ENCODE results near the gene RGP1. TPM values are rescaled to one million over a fixed set of nuclear protein-coding genes. Genes with fewer than 3 reads are reported as not detected.
A peak's percentile ranks its signal among the peaks of the same experiment; 100 is the strongest.

RGP1 gene
- total and polyA plus RNA-seq, 7 experiments from 2014 or later: 8.8 to 28.8 (median 22.4) TPM

DNA sequence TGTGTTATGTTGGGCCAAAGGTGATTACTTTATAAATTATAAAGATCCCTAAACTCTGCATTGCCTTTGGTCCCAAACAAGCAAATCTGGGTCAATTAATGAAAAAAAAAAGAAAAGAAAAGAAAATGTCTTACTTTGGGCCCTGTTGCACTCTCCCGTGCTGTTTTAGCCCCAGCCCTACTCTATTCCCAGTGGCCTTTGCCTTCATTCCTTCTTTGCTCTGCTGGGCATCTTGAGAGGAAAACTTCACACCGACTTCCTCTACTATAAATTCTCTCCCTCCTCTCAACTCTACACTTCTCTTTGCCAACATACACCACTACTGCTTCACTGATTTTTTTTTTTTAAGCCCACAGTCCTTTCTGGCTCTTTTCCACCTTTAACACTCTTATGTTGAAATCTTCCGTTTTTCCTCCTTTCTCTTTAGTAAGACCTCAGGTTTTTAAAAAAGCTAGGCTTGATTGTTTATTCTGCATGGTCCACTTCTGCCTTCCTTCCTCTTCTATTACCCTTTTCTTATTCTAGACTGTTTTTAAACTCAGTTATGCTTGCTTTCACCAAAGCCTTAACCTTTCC is 9.5 kb downstream of the RGP1 start:
- intact Hi-C loops (cut with micrococcal nuclease): no loop called here
- no peaks in the 10 kb centered on the region for H3K9me3 ChIP-seq (ENCODE audit: control insufficient read depth in 2 of 3, low read length in 3 of 3)
- POLR2A ChIA-PET: interaction anchor here (0.7 to 1.9 kb wide), 2 partner anchors 9 to 54 kb away, joined by 3 to 8 read pairs; partner anchors contain the start of genes GBA2, RGP1 and SPAG8
- no peaks in the 10 kb centered on the region for H3K27me3 ChIP-seq (ENCODE audit: control insufficient read depth in 2 of 2, insufficient read depth in 2 of 2, low read length in 2 of 2)
- CTCF ChIA-PET: no interaction called here
- Mint-ChIP-seq H3K4me3 (peak overlapping the region; percentile 18 to 99 (median 87)), H3K27ac (peak overlapping the region in 7 of 9 donors; percentile 5 to 98 (median 69)), H3K36me3 (peaks cover 0 to 19% (median 5%) of the 10 kb centered on the region in 5 donors), H3K9me3 (no peaks in the 10 kb centered on the region), H3K27me3 (no peaks in the 10 kb centered on the region), H3K4me1 (peaks cover 39 to 71% (median 59%) of the 10 kb centered on the region in 7 donors)
- no peak for ATAC-seq
- no peak overlapping the region for H3K4me3 ChIP-seq (ENCODE audit: low read length)
- peaks cover 2 to 18% (median 2%) of the 10 kb centered on the region in 3 experiments for H3K36me3 ChIP-seq (ENCODE audit: control insufficient read depth in 2 of 3, insufficient read depth in 3 of 3, low read length in 3 of 3)
- DNase-seq: no peak
- peak overlapping the region; percentile 82 for H3K27ac ChIP-seq (ENCODE audit: low read depth, low read length)
- peaks cover 6 to 9% of the 10 kb centered on the region in 2 donors for H3K4me1 ChIP-seq (ENCODE audit: control insufficient read depth in 2 of 2, insufficient read depth in 2 of 2, low read length in 2 of 2)

- Mint-ChIP-seq H3K27me3 (no peaks in the 10 kb centered on the region), H3K4me1 (peaks cover 39 to 71% (median 60%) of the 10 kb centered on the region in 7 donors), H3K4me3 (peak overlapping the region in 6 of 10 donors; percentile 6 to 73 (median 26)), H3K27ac (peak overlapping the region in 2 of 9 donors; percentile 38 to 55), H3K36me3 (peaks cover 0 to 14% (median 2%) of the 10 kb centered on the region in 5 donors), H3K9me3 (no peaks in the 10 kb centered on the region)
- Histone ChIP-seq H3K27me3 (ENCODE audit: control insufficient read depth in 2 of 2, insufficient read depth in 2 of 2, low read length in 2 of 2) (no peaks in the 10 kb centered on the region), H3K36me3 (ENCODE audit: control insufficient read depth in 2 of 3, insufficient read depth in 3 of 3, low read length in 3 of 3) (peaks cover 0 to 6% (median 0%) of the 10 kb centered on the region in 3 experiments), H3K9me3 (ENCODE audit: control insufficient read depth in 2 of 3, low read length in 3 of 3) (no peaks in the 10 kb centered on the region), H3K4me3 (ENCODE audit: low read length) (no peak overlapping the region), H3K4me1 (ENCODE audit: control insufficient read depth in 2 of 2, insufficient read depth in 2 of 2, low read length in 2 of 2) (peaks cover 6 to 9% of the 10 kb centered on the region in 2 donors), H3K27ac (ENCODE audit: low read depth, low read length) (no peak overlapping the region)
- intact Hi-C loops (cut with micrococcal nuclease): no loop called here
- POLR2A ChIA-PET: interaction anchor here (0.6 to 1.0 kb wide), 2 partner anchors 15 to 86 kb away, joined by 3 to 4 read pairs; no protein-coding TSS in a partner anchor
- no peak for DNase-seq
- CTCF ChIA-PET: interaction anchor here (0.9 kb wide), 1 partner anchor 12 kb away, joined by 3 read pairs; no protein-coding TSS in a partner anchor
- ATAC-seq: no peak
These were observed 10.7 kb downstream of the RGP1 start for GRCh38 chr9:35759795-35760194.

DNA sequence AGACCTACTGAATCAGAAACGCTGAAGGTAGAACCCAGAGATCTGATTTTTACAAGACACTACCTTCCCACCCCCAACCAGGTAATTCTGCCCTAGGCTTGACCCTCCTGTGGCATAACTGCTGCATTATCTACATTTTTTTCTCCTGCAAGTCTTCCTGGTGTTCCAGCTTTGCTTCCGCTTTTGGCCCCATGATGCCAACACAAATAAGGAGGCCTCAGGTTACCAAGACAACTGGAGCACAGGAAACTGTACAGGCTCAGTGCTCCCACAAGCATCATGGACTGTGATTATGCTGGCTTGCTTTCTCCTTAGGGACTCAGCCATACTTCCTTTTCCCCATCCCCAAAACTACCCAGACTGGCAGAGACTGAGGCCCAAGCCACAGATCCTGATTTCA is 11.6 kb downstream of the RGP1 start:
- no peaks in the 10 kb centered on the region for H3K27me3 ChIP-seq (ENCODE audit: control insufficient read depth in 2 of 2, insufficient read depth in 2 of 2, low read length in 2 of 2)
- Mint-ChIP-seq H3K4me1 (peaks cover 38 to 68% (median 59%) of the 10 kb centered on the region in 7 donors), H3K9me3 (no peaks in the 10 kb centered on the region), H3K27me3 (no peaks in the 10 kb centered on the region), H3K27ac (peak overlapping the region in 1 of 9 donors; percentile 33), H3K4me3 (peak overlapping the region in 1 of 10 donors; percentile 32), H3K36me3 (peaks cover 0 to 14% (median 2%) of the 10 kb centered on the region in 5 donors)
- no peaks in the 10 kb centered on the region for H3K9me3 ChIP-seq (ENCODE audit: control insufficient read depth in 2 of 3, low read length in 3 of 3)
- intact Hi-C loops (cut with micrococcal nuclease): no loop called here
- POLR2A ChIA-PET: interaction anchor here (1.0 to 1.5 kb wide), 2 partner anchors 12 to 85 kb away, joined by 3 to 5 read pairs; partner anchors contain the start of genes GBA2 and RGP1
- DNase-seq (no peak), ATAC-seq (no peak)
- no peak overlapping the region for H3K27ac ChIP-seq (ENCODE audit: low read depth, low read length)
- peaks cover 0 to 6% (median 0%) of the 10 kb centered on the region in 3 experiments for H3K36me3 ChIP-seq (ENCODE audit: control insufficient read depth in 2 of 3, insufficient read depth in 3 of 3, low read length in 3 of 3)
- H3K4me3 ChIP-seq (ENCODE audit: low read length): no peak overlapping the region
- H3K4me1 ChIP-seq (ENCODE audit: control insufficient read depth in 2 of 2, insufficient read depth in 2 of 2, low read length in 2 of 2): peaks cover 6 to 9% of the 10 kb centered on the region in 2 donors
- CTCF ChIA-PET: interaction anchor here (0.6 to 0.9 kb wide), 2 partner anchors 12 to 361 kb away, joined by 3 read pairs; no protein-coding TSS in a partner anchor

DNA sequence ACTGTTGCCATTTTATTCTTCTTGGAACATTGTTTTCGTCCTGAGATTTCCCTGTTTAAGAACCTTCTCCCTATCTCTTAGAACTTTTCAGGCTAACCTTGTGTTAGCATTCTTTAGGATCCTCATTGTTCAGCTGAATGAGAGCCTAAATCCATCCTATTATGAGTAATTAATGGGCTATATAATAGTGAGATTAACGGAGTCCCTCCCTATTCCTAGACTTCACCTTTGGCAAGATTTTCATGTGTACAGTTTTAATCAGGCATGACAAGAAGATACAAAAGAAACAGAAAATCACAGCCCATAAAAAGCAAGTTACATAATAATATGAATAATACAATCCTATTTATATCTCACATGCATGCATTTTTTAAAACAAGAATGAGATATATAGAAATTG is 14.1 kb downstream of the RGP1 start:
- no peak for ATAC-seq
- H3K27ac Mint-ChIP-seq: peak overlapping the region in 1 of 9 donors; percentile 8
- ChIA-PET CTCF (interaction anchor here (0.6 kb wide), 1 partner anchor 152 kb away, joined by 7 read pairs; no protein-coding TSS in a partner anchor), POLR2A (interaction anchor here (0.7 to 1.5 kb wide), 3 partner anchors 13 to 649 kb away, joined by 3 to 4 read pairs (median 4); no protein-coding TSS in a partner anchor)
- no peaks in the 10 kb centered on the region for H3K9me3 Mint-ChIP-seq
- H3K36me3 Mint-ChIP-seq: peaks cover 0 to 14% (median 0%) of the 10 kb centered on the region in 5 donors
- no peak overlapping the region for H3K27ac ChIP-seq (ENCODE audit: low read depth, low read length)
- H3K4me1 ChIP-seq (ENCODE audit: control insufficient read depth in 2 of 2, insufficient read depth in 2 of 2, low read length in 2 of 2): no peaks in the 10 kb centered on the region
- no peaks in the 10 kb centered on the region for H3K27me3 ChIP-seq (ENCODE audit: control insufficient read depth in 2 of 2, insufficient read depth in 2 of 2, low read length in 2 of 2)
- no peak overlapping the region for H3K4me3 ChIP-seq (ENCODE audit: low read length)
- intact Hi-C loops (cut with micrococcal nuclease): no loop called here
- peaks cover 24 to 63% (median 45%) of the 10 kb centered on the region in 7 donors for H3K4me1 Mint-ChIP-seq
- H3K9me3 ChIP-seq (ENCODE audit: control insufficient read depth in 2 of 3, low read length in 3 of 3): no peaks in the 10 kb centered on the region
- no peaks in the 10 kb centered on the region for H3K27me3 Mint-ChIP-seq
- no peak for DNase-seq
- no peak overlapping the region for H3K4me3 Mint-ChIP-seq
- H3K36me3 ChIP-seq (ENCODE audit: control insufficient read depth in 2 of 3, insufficient read depth in 3 of 3, low read length in 3 of 3): no peaks in the 10 kb centered on the region

GRCh38 chr9:35763803-35764202 is 14.7 kb downstream of the RGP1 start:
- no peak overlapping the region for H3K4me3 ChIP-seq (ENCODE audit: low read length)
- no peak overlapping the region for H3K27ac Mint-ChIP-seq
- H3K4me1 Mint-ChIP-seq: peaks cover 18 to 63% (median 45%) of the 10 kb centered on the region in 7 donors
- H3K4me1 ChIP-seq (ENCODE audit: control insufficient read depth in 2 of 2, insufficient read depth in 2 of 2, low read length in 2 of 2): no peaks in the 10 kb centered on the region
- ChIA-PET CTCF (no interaction called here), POLR2A (interaction anchor here (1.5 kb wide), 1 partner anchor 107 kb away, joined by 4 read pairs; no protein-coding TSS in a partner anchor)
- no peaks in the 10 kb centered on the region for H3K9me3 Mint-ChIP-seq
- ATAC-seq (no peak), DNase-seq (no peak)
- no peak overlapping the region for H3K4me3 Mint-ChIP-seq
- no peak overlapping the region for H3K27ac ChIP-seq (ENCODE audit: low read depth, low read length)
- no peaks in the 10 kb centered on the region for H3K27me3 Mint-ChIP-seq
- no peaks in the 10 kb centered on the region for H3K36me3 ChIP-seq (ENCODE audit: control insufficient read depth in 2 of 3, insufficient read depth in 3 of 3, low read length in 3 of 3)
- no peaks in the 10 kb centered on the region for H3K27me3 ChIP-seq (ENCODE audit: control insufficient read depth in 2 of 2, insufficient read depth in 2 of 2, low read length in 2 of 2)
- peaks cover 0 to 14% (median 0%) of the 10 kb centered on the region in 5 donors for H3K36me3 Mint-ChIP-seq
- H3K9me3 ChIP-seq (ENCODE audit: control insufficient read depth in 2 of 3, low read length in 3 of 3): no peaks in the 10 kb centered on the region
- intact Hi-C loops (cut with micrococcal nuclease): no loop called here

DNA sequence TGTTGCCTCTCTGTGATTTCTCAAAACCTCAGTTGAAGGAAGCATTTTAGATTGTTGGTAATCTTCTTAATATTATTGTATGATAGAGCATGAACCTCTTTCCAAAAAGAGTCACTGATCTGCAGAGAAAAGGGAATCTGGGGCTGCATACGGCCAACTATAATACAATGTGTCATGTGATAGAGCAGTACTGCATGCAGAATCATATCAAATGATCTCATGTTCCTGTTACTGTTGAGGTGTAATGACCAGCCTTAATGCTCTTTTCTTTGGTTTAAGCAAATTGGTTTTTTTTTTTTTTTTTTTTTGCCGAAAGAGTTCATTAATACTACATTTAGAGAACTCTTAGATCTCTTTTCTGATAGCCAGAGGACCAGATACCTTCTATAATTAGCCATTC is 17.9 kb downstream of the RGP1 start:
- POLR2A ChIA-PET: no interaction called here
- DNase-seq: no peak
- CTCF ChIA-PET: no interaction called here

More for the DNA sequence above, 17.9 kb downstream of the RGP1 start:
- H3K4me3 ChIP-seq (ENCODE audit: low read length): no peak overlapping the region
- ATAC-seq: no peak
- H3K36me3 ChIP-seq (ENCODE audit: control insufficient read depth in 2 of 3, insufficient read depth in 3 of 3, low read length in 3 of 3): no peaks in the 10 kb centered on the region
- H3K27ac ChIP-seq (ENCODE audit: low read depth, low read length): no peak overlapping the region
- Mint-ChIP-seq H3K9me3 (no peaks in the 10 kb centered on the region), H3K36me3 (peaks cover 0 to 4% (median 0%) of the 10 kb centered on the region in 5 donors), H3K27me3 (no peaks in the 10 kb centered on the region), H3K4me1 (peaks cover 0 to 39% (median 20%) of the 10 kb centered on the region in 7 donors), H3K27ac (no peak overlapping the region), H3K4me3 (no peak overlapping the region)
- no peaks in the 10 kb centered on the region for H3K9me3 ChIP-seq (ENCODE audit: control insufficient read depth in 2 of 3, low read length in 3 of 3)
- intact Hi-C loops (cut with micrococcal nuclease): no loop called here
- no peaks in the 10 kb centered on the region for H3K4me1 ChIP-seq (ENCODE audit: control insufficient read depth in 2 of 2, insufficient read depth in 2 of 2, low read length in 2 of 2)
- no peaks in the 10 kb centered on the region for H3K27me3 ChIP-seq (ENCODE audit: control insufficient read depth in 2 of 2, insufficient read depth in 2 of 2, low read length in 2 of 2)
